Measurements from ENCODE around the gene ARHGEF17. TPM values are rescaled to one million over a fixed set of nuclear protein-coding genes. Genes with fewer than 3 reads are reported as not detected.

Gene ARHGEF17
- total and polyA plus RNA-seq, 4 donors, result 2.6 to 12.6 (median 5.7) TPM

- H3K9ac ChIP-seq (ENCODE audit: low read depth in 1 of 2, low read length in 2 of 2), result no peak overlapping the region
- no peak for DNase-seq (ENCODE audit: low spot score)
- no peaks in the 10 kb centered on the region for H3K36me3 ChIP-seq (ENCODE audit: control insufficient read depth in 4 of 4, insufficient read depth in 3 of 4, low read depth in 1 of 4, low read length in 3 of 4)
- no peak for TF ChIP-seq MAX (IDR thresholded peaks at IDR 0.05)
- no peak for TF ChIP-seq GABPA (IDR thresholded peaks at IDR 0.05 in 1 of 2, conservative IDR thresholded peaks at IDR 0.05 in 1 of 2)
- TF ChIP-seq HNF4G (IDR thresholded peaks at IDR 0.05), result no peak
- TF ChIP-seq ATF3 (IDR thresholded peaks at IDR 0.05), result no peak
- no peak for TF ChIP-seq NR2F2 (IDR thresholded peaks at IDR 0.05)
- H3K9me3 ChIP-seq (ENCODE audit: control insufficient read depth in 4 of 4, low read length in 3 of 4), result no peaks in the 10 kb centered on the region
- 93% methylated on average over 3 of the region's 3 CpGs for WGBS
- H3K27ac ChIP-seq (ENCODE audit: low read depth in 1 of 2, low read length in 2 of 2), result no peak overlapping the region
- H3K4me1 ChIP-seq (ENCODE audit: control insufficient read depth in 4 of 4, insufficient read depth in 4 of 4, low read length in 3 of 4), result peaks cover 0 to 7% (median 0%) of the 10 kb centered on the region in 4 donors
- peaks cover 0 to 8% (median 6%) of the 10 kb centered on the region in 4 donors for H3K27me3 ChIP-seq (ENCODE audit: control insufficient read depth in 4 of 4, insufficient read depth in 4 of 4, low read length in 3 of 4)
- H3K4me3 ChIP-seq (ENCODE audit: low read depth in 1 of 3, low read length in 3 of 3), result no peak overlapping the region
Measured at GRCh38 chr11:73259406-73260126, 48.5 kb upstream of the ARHGEF17 start.

GRCh38 chr11:73260127-73260457 lies 48.0 kb upstream of the ARHGEF17 start:
- no peaks in the 10 kb centered on the region for H3K9me3 ChIP-seq (ENCODE audit: control insufficient read depth in 4 of 4, low read length in 3 of 4)
- H3K36me3 ChIP-seq (ENCODE audit: control insufficient read depth in 4 of 4, insufficient read depth in 3 of 4, low read depth in 1 of 4, low read length in 3 of 4), result no peaks in the 10 kb centered on the region
- H3K4me3 ChIP-seq (ENCODE audit: low read depth in 1 of 3, low read length in 3 of 3), result no peak overlapping the region
- H3K4me1 ChIP-seq (ENCODE audit: control insufficient read depth in 4 of 4, insufficient read depth in 4 of 4, low read length in 3 of 4), result peaks cover 0 to 7% (median 0%) of the 10 kb centered on the region in 4 donors
- no peak for DNase-seq (ENCODE audit: low spot score)
- H3K27me3 ChIP-seq (ENCODE audit: control insufficient read depth in 4 of 4, insufficient read depth in 4 of 4, low read length in 3 of 4), result peaks cover 0 to 8% (median 7%) of the 10 kb centered on the region in 4 donors
- TF ChIP-seq NR2F2 (IDR thresholded peaks at IDR 0.05), result no peak
- H3K9ac ChIP-seq (ENCODE audit: low read depth in 1 of 2, low read length in 2 of 2), result no peak overlapping the region
- no peak overlapping the region for H3K27ac ChIP-seq (ENCODE audit: low read depth in 1 of 2, low read length in 2 of 2)

GRCh38 chr11:73262851-73263495 lies 45.1 kb upstream of the ARHGEF17 start:
- no peak for DNase-seq (ENCODE audit: low spot score)

More at GRCh38 chr11:73262851-73263495, 45.1 kb upstream of the ARHGEF17 start:
- no peak overlapping the region for H3K4me3 ChIP-seq (ENCODE audit: low read depth in 1 of 3, low read length in 3 of 3)
- peaks cover 0 to 3% (median 0%) of the 10 kb centered on the region in 4 donors for H3K4me1 ChIP-seq (ENCODE audit: control insufficient read depth in 4 of 4, insufficient read depth in 4 of 4, low read length in 3 of 4)
- no peaks in the 10 kb centered on the region for H3K9me3 ChIP-seq (ENCODE audit: control insufficient read depth in 4 of 4, low read length in 3 of 4)
- no peak overlapping the region for H3K27ac ChIP-seq (ENCODE audit: low read depth in 1 of 2, low read length in 2 of 2)
- no peak overlapping the region for H3K9ac ChIP-seq (ENCODE audit: low read depth in 1 of 2, low read length in 2 of 2)
- TF ChIP-seq REST (IDR thresholded peaks at IDR 0.05) (no peak), YY1 (IDR thresholded peaks at IDR 0.05) (no peak), FOXA1 (IDR thresholded peaks at IDR 0.05) (no peak), CTCF (IDR thresholded peaks at IDR 0.05; ENCODE audit: low read depth, low read length, missing input control) (no peak), GABPA (IDR thresholded peaks at IDR 0.05 in 1 of 2, conservative IDR thresholded peaks at IDR 0.05 in 1 of 2) (no peak), ATF3 (IDR thresholded peaks at IDR 0.05) (no peak), RAD21 (IDR thresholded peaks at IDR 0.05) (no peak), JUND (IDR thresholded peaks at IDR 0.05) (no peak), MAX (IDR thresholded peaks at IDR 0.05) (no peak), HNF4G (IDR thresholded peaks at IDR 0.05) (no peak), NR2F2 (IDR thresholded peaks at IDR 0.05) (no peak), FOXA2 (IDR thresholded peaks at IDR 0.05) (no peak), SP1 (IDR thresholded peaks at IDR 0.05) (no peak), TAF1 (conservative IDR thresholded peaks at IDR 0.05) (no peak), EGR1 (IDR thresholded peaks at IDR 0.05; ENCODE audit: low read depth in 2 of 2) (no peak)
- peaks cover 0 to 8% (median 7%) of the 10 kb centered on the region in 4 donors for H3K27me3 ChIP-seq (ENCODE audit: control insufficient read depth in 4 of 4, insufficient read depth in 4 of 4, low read length in 3 of 4)
- no peaks in the 10 kb centered on the region for H3K36me3 ChIP-seq (ENCODE audit: control insufficient read depth in 4 of 4, insufficient read depth in 3 of 4, low read depth in 1 of 4, low read length in 3 of 4)
- WGBS, result 72% methylated on average over 5 of the region's 5 CpGs

Data from liver (tissue), 9 donors.